DMS53 treated with DMSO at 0.1 percent for 48 hours (cell line): Measurements from ENCODE around the gene ZNF423.
"Not testable (repeated sequence)": the region's sequence is repeated elsewhere in the genome, so short reads cannot be mapped to it uniquely, and the experiment has no call there.

Experiments
- DNase-seq: peaks from one replicate; lab custom pipeline; 2025; ENCODE audit not compliant: unreplicated experiment; lab: John Stamatoyannopoulos, UW

ZNF423 gene

GRCh38 chr16:49871824-49872223 lies 15.9 kb upstream of the ZNF423 start:
- not testable (repeated sequence) for DNase-seq

GRCh38 chr16:49869731-49870130 lies 13.8 kb upstream of the ZNF423 start:
- DNase-seq = no peak

GRCh38 chr16:49867796-49868668 lies 12.1 kb upstream of the ZNF423 start:
- DNase-seq = no peak

- DNase-seq = no peak
Measured at GRCh38 chr16:49867234-49867633, 11.3 kb upstream of the ZNF423 start.

GRCh38 chr16:49866595-49867071 lies 10.7 kb upstream of the ZNF423 start:
- DNase-seq = no peak

GRCh38 chr16:49862694-49863093 lies 6.8 kb upstream of the ZNF423 start:
- no peak for DNase-seq

- DNase-seq = no peak
Measured at GRCh38 chr16:49861299-49861698, 5.4 kb upstream of the ZNF423 start.

GRCh38 chr16:49860593-49860992 lies 4.7 kb upstream of the ZNF423 start:
- no peak for DNase-seq

- DNase-seq = no peak
Measured at GRCh38 chr16:49859125-49859811, 3.4 kb upstream of the ZNF423 start.

GRCh38 chr16:49858200-49859124 lies 2.5 kb upstream of the ZNF423 start:
- DNase-seq = no peak

GRCh38 chr16:49857423-49858181 lies 1.7 kb upstream of the ZNF423 start:
- DNase-seq = no peak

- no peak for DNase-seq
Measured at GRCh38 chr16:49856672-49857330, 889 bp upstream of the ZNF423 start.

GRCh38 chr16:49855280-49855821 lies 561 bp downstream of the ZNF423 start:
- no peak for DNase-seq

- DNase-seq = no peak
Measured at GRCh38 chr16:49854796-49855203, 1.1 kb downstream of the ZNF423 start.

GRCh38 chr16:49854188-49854795 lies 1.6 kb downstream of the ZNF423 start:
- DNase-seq = no peak

- no peak for DNase-seq
Measured at GRCh38 chr16:49852279-49852678, 3.6 kb downstream of the ZNF423 start.

- no peak for DNase-seq
Measured at GRCh38 chr16:49851468-49851787, 4.5 kb downstream of the ZNF423 start.

- no peak for DNase-seq
Measured at GRCh38 chr16:49850558-49851467, 5.1 kb downstream of the ZNF423 start.
